ENCODE results near the gene EN2. TPM values are rescaled to one million over a fixed set of nuclear protein-coding genes. Genes with fewer than 3 reads are reported as not detected.
"Not testable (repeated sequence)": the region's sequence is repeated elsewhere in the genome, so short reads cannot be mapped to it uniquely, and the experiment has no call there.

Gene EN2
- total RNA-seq, 1 experiment from 2014 or later: 1.5 TPM

DNA sequence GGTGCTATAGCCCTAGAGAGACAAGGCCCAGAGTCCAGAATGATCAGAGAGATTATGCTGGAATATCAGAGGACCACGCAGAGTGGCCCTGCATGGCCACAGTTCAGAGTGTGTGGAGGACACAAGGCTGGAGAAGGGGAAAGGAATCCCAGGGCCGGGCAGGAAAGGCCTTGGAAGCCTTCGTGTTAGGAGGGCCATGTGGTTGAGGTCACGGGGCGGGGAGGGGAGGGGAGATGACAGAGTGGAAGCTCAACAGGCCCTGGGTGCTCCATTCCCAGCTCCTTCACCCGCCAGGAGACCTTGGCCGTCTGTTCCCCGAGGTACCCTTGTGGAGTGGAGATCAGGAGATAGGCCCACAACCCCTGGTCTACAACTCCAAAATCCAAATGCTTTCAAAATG is 13.2 kb upstream of the EN2 start:
- ATAC-seq (no peak), DNase-seq (ENCODE audit: low read depth, low spot score) (no peak)
- Histone ChIP-seq H3K27ac (ENCODE audit: low read length) (no peak overlapping the region), H3K4me1 (ENCODE audit: control insufficient read depth, insufficient read depth, low read length) (peaks cover 6% of the 10 kb centered on the region; the same call in 1 of the 2 replicates), H3K4me3 (ENCODE audit: low read depth in 2 of 2, low read length in 2 of 2) (no peak overlapping the region), H3K36me3 (ENCODE audit: control insufficient read depth, insufficient read depth, low read length) (no peaks in the 10 kb centered on the region), H3K27me3 (ENCODE audit: control insufficient read depth, insufficient read depth, low read length) (peaks cover 21% of the 10 kb centered on the region), H3K9me3 (ENCODE audit: control insufficient read depth, insufficient read depth, low read depth, low read length) (no peaks in the 10 kb centered on the region)
- ChIA-PET CTCF (interaction anchor here (0.5 to 0.7 kb wide), 3 partner anchors 19 to 154 kb away, joined by 3 to 11 read pairs (median 3); no protein-coding TSS in a partner anchor), POLR2A (interaction anchor here (0.6 kb wide), 1 partner anchor 26 kb away, joined by 6 read pairs; no protein-coding TSS in a partner anchor)
- in situ Hi-C loops (cut with HindIII; ENCODE audit: low pct_unique_long_range_greater_than_20kb, low sequenced_read_pairs): no loop called here
- intact Hi-C loops (cut with micrococcal nuclease; ENCODE audit: unreplicated experiment): no loop called here
- BruUV-seq (replicated peaks): no TSS peak
- TF ChIP-seq, protein P1, sequence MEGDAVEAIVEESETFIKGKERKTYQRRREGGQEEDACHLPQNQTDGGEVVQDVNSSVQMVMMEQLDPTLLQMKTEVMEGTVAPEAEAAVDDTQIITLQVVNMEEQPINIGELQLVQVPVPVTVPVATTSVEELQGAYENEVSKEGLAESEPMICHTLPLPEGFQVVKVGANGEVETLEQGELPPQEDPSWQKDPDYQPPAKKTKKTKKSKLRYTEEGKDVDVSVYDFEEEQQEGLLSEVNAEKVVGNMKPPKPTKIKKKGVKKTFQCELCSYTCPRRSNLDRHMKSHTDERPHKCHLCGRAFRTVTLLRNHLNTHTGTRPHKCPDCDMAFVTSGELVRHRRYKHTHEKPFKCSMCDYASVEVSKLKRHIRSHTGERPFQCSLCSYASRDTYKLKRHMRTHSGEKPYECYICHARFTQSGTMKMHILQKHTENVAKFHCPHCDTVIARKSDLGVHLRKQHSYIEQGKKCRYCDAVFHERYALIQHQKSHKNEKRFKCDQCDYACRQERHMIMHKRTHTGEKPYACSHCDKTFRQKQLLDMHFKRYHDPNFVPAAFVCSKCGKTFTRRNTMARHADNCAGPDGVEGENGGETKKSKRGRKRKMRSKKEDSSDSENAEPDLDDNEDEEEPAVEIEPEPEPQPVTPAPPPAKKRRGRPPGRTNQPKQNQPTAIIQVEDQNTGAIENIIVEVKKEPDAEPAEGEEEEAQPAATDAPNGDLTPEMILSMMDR (IDR thresholded peaks at IDR 0.05): no peak

DNA sequence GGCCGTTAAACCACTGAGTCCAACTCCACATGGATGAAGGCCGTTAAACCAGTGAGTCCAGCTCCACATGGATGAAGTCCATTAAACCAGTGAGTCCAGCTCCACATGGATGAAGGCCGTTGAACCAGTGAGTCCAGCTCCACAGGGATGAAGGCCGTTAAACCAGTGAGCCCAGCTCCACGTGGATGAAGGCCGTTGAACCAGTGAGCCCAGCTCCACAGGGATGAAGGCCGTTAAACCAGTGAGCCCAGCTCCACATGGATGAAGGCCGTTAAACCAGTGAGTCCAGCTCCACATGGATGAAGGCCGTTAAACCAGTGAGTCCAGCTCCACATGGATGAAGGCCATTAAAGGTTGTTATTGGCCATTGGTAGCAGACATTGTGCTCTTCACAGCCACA is 12.3 kb upstream of the EN2 start:
- H3K4me3 ChIP-seq (ENCODE audit: low read depth in 2 of 2, low read length in 2 of 2); intact Hi-C loops (cut with micrococcal nuclease; ENCODE audit: unreplicated experiment); in situ Hi-C loops (cut with HindIII; ENCODE audit: low pct_unique_long_range_greater_than_20kb, low sequenced_read_pairs); DNase-seq (ENCODE audit: low read depth, low spot score); BruUV-seq (replicated peaks); H3K9me3 ChIP-seq (ENCODE audit: control insufficient read depth, insufficient read depth, low read depth, low read length); ATAC-seq; H3K27ac ChIP-seq (ENCODE audit: low read length); H3K36me3 ChIP-seq (ENCODE audit: control insufficient read depth, insufficient read depth, low read length); H3K4me1 ChIP-seq (ENCODE audit: control insufficient read depth, insufficient read depth, low read length): not testable (repeated sequence)
- POLR2A ChIA-PET: interaction anchor here (0.6 kb wide), 2 partner anchors 25 to 96 kb away, joined by 3 to 6 read pairs; no protein-coding TSS in a partner anchor
- CTCF ChIA-PET: interaction anchor here (0.6 to 0.7 kb wide), 2 partner anchors 20 to 153 kb away, joined by 3 read pairs; no protein-coding TSS in a partner anchor
- H3K27me3 ChIP-seq (ENCODE audit: control insufficient read depth, insufficient read depth, low read length): peaks cover 19% of the 10 kb centered on the region

DNA sequence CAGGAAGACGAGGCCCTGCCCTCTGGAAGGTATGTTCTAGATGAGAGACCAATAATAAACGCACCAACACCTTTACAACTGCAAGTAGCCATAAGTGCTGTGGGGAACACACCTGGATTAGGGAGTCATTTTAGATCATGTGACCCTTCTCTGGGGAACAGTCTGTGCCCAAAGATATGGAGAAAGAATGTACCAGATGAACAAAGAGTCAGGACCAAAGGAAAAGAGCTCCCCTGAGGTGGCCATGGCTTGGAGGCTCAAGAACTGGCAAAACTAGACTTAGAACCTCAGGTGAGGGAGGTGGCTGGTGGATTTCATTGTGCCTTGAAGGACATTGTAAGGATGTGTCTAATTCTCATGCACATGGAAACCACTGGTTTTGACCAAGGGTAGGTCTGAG is 10.3 kb upstream of the EN2 start:
- intact Hi-C loops (cut with micrococcal nuclease; ENCODE audit: unreplicated experiment): no loop called here
- H3K36me3 ChIP-seq (ENCODE audit: control insufficient read depth, insufficient read depth, low read length): no peaks in the 10 kb centered on the region
- peaks cover 6% of the 10 kb centered on the region; the same call in 1 of the 2 replicates for H3K4me1 ChIP-seq (ENCODE audit: control insufficient read depth, insufficient read depth, low read length)
- CTCF ChIA-PET: no interaction called here
- no TSS peak for BruUV-seq (replicated peaks)
- TF ChIP-seq SIN3A (IDR thresholded peaks at IDR 0.05; ENCODE audit: borderline replicate concordance, insufficient read depth, low read depth, low read length) (no peak), POLR2AphosphoS5 (IDR thresholded peaks at IDR 0.05; ENCODE audit: low read depth, low read length) (no peak), TCF7L2 (IDR thresholded peaks at IDR 0.05; ENCODE audit: low read depth, low read length) (no peak)
- TF ChIP-seq, protein P2, sequence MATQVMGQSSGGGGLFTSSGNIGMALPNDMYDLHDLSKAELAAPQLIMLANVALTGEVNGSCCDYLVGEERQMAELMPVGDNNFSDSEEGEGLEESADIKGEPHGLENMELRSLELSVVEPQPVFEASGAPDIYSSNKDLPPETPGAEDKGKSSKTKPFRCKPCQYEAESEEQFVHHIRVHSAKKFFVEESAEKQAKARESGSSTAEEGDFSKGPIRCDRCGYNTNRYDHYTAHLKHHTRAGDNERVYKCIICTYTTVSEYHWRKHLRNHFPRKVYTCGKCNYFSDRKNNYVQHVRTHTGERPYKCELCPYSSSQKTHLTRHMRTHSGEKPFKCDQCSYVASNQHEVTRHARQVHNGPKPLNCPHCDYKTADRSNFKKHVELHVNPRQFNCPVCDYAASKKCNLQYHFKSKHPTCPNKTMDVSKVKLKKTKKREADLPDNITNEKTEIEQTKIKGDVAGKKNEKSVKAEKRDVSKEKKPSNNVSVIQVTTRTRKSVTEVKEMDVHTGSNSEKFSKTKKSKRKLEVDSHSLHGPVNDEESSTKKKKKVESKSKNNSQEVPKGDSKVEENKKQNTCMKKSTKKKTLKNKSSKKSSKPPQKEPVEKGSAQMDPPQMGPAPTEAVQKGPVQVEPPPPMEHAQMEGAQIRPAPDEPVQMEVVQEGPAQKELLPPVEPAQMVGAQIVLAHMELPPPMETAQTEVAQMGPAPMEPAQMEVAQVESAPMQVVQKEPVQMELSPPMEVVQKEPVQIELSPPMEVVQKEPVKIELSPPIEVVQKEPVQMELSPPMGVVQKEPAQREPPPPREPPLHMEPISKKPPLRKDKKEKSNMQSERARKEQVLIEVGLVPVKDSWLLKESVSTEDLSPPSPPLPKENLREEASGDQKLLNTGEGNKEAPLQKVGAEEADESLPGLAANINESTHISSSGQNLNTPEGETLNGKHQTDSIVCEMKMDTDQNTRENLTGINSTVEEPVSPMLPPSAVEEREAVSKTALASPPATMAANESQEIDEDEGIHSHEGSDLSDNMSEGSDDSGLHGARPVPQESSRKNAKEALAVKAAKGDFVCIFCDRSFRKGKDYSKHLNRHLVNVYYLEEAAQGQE (IDR thresholded peaks at IDR 0.05; ENCODE audit: insufficient read depth in 1 of 2, low read depth in 2 of 2, low read length in 1 of 2): no peak
- TF ChIP-seq, protein P1 (IDR thresholded peaks at IDR 0.05): no peak
- in situ Hi-C loops (cut with HindIII; ENCODE audit: low pct_unique_long_range_greater_than_20kb, low sequenced_read_pairs): no loop called here
- POLR2A ChIA-PET: no interaction called here
- H3K4me3 ChIP-seq (ENCODE audit: low read depth in 2 of 2, low read length in 2 of 2): no peak overlapping the region
- no peaks in the 10 kb centered on the region for H3K9me3 ChIP-seq (ENCODE audit: control insufficient read depth, insufficient read depth, low read depth, low read length)
- ATAC-seq: no peak
- no peak for DNase-seq (ENCODE audit: low read depth, low spot score)
- H3K27ac ChIP-seq (ENCODE audit: low read length): no peak overlapping the region
- H3K27me3 ChIP-seq (ENCODE audit: control insufficient read depth, insufficient read depth, low read length): peaks cover 30% of the 10 kb centered on the region

All from Panc1 (cell line).